ENCODE measurements around the gene UBLCP1.
A peak's percentile ranks its signal among the peaks of the same experiment; 100 is the strongest.
"Not testable (repeated sequence)": the region's sequence is repeated elsewhere in the genome, so short reads cannot be mapped to it uniquely, and the experiment has no call there.

Gene UBLCP1

GRCh38 chr5:159262859-159263568, at the start of gene UBLCP1:
Gene UBLCP1 (plus strand): TSS chr5:159263290. CDS start chr5:159268916, 5,626 bp downstream.
- FAIRE-seq, result peak; percentile 60

- no peak for FAIRE-seq
These were observed 48.4 kb upstream of the UBLCP1 start for GRCh38 chr5:159214486-159215271.

- no peak for FAIRE-seq
These were observed 47.2 kb upstream of the UBLCP1 start for GRCh38 chr5:159215886-159216285.

GRCh38 chr5:159216454-159216853, 46.6 kb upstream of the UBLCP1 start:
- no peak for FAIRE-seq

GRCh38 chr5:159217236-159217635, 45.9 kb upstream of the UBLCP1 start:
- no peak for FAIRE-seq

GRCh38 chr5:159218595-159219023, 44.5 kb upstream of the UBLCP1 start:
- FAIRE-seq, result no peak

- FAIRE-seq, result no peak
These were observed 42.9 kb upstream of the UBLCP1 start for GRCh38 chr5:159220206-159220605.

- FAIRE-seq, result no peak
These were observed 39.6 kb upstream of the UBLCP1 start for GRCh38 chr5:159223469-159223868.

- FAIRE-seq, result no peak
These were observed 38.6 kb upstream of the UBLCP1 start for GRCh38 chr5:159224471-159224870.

GRCh38 chr5:159226451-159226850, 36.6 kb upstream of the UBLCP1 start:
- no peak for FAIRE-seq

- no peak for FAIRE-seq
These were observed 35.6 kb upstream of the UBLCP1 start for GRCh38 chr5:159227452-159227851.

- not testable (repeated sequence) for FAIRE-seq
These were observed 35.0 kb upstream of the UBLCP1 start for GRCh38 chr5:159228097-159228496.

- no peak for FAIRE-seq
These were observed 32.4 kb upstream of the UBLCP1 start for GRCh38 chr5:159230657-159231056.

- no peak for FAIRE-seq
These were observed 31.9 kb upstream of the UBLCP1 start for GRCh38 chr5:159231167-159231566.

- FAIRE-seq, result not testable (repeated sequence)
These were observed 27.1 kb upstream of the UBLCP1 start for GRCh38 chr5:159235871-159236520.

- no peak for FAIRE-seq
These were observed 22.7 kb upstream of the UBLCP1 start for GRCh38 chr5:159240301-159240870.

GRCh38 chr5:159241946-159242552, 21.0 kb upstream of the UBLCP1 start:
- no peak for FAIRE-seq

GRCh38 chr5:159242656-159243055, 20.4 kb upstream of the UBLCP1 start:
- no peak for FAIRE-seq

- no peak for FAIRE-seq
These were observed 19.7 kb upstream of the UBLCP1 start for GRCh38 chr5:159243385-159243784.

GRCh38 chr5:159244163-159244562, 18.9 kb upstream of the UBLCP1 start:
- FAIRE-seq, result no peak

- FAIRE-seq, result no peak
These were observed 18.2 kb upstream of the UBLCP1 start for GRCh38 chr5:159244890-159245289.

GRCh38 chr5:159249158-159249557, 13.9 kb upstream of the UBLCP1 start:
- FAIRE-seq, result no peak

- no peak for FAIRE-seq
These were observed 10.9 kb upstream of the UBLCP1 start for GRCh38 chr5:159252195-159252594.

All from islet of Langerhans (tissue), 1 donor.